HuH-7 (cell line): ENCODE measurements around the gene TMEM163.

Source experiments
- DNase-seq: peaks from one replicate; pipeline ENCODE4 v3.0.0; 2011; ENCODE audit warnings: low spot score

Gene TMEM163

GRCh38 chr2:134407154-134407890 is 311.5 kb downstream of the TMEM163 start:
- DNase-seq: no peak

GRCh38 chr2:134406736-134407135 is 312.1 kb downstream of the TMEM163 start:
- DNase-seq: no peak

- DNase-seq: no peak
Measured at GRCh38 chr2:134406311-134406710, 312.5 kb downstream of the TMEM163 start.
